HEK293 (cell line): ENCODE results near the gene SCYL1.

Experiments
- CTCF ChIA-PET: fragments of 350-600 bp; formaldehyde crosslinking; extraction: SDS; loops from one replicate; lab custom pipeline; 2021; ENCODE audit warnings: antibody characterized with exemption; lab: Yijun Ruan, JAX
- POLR2A ChIA-PET: fragments of 300-600 bp; formaldehyde crosslinking; extraction: SDS; loops from one replicate; lab custom pipeline; 2020; ENCODE audit warnings: antibody characterized with exemption, inconsistent platforms; lab: Yijun Ruan, JAX
- H3K27ac ChIP-seq: fragments of 200-500 bp; sonication (Bioruptor generic); 2 replicates; pipeline ENCODE4 v1.5.1; 2014; ENCODE audit warnings: low read depth, low read length, control low read depth, inconsistent platforms; ENCODE audit errors: extremely low read depth
- H3K36me3 ChIP-seq, 2 experiments: fragments of 200-500 bp in 1 of 2; sonication (Bioruptor generic) in 1 of 2; 1 replicate in 1 of 2; 2 replicates in 1 of 2; pipeline ENCODE4 v1.5.1; 2014 to 2017; ENCODE audit warnings: inconsistent platforms in 2 of 2, low read length in 2 of 2; ENCODE audit not compliant: control insufficient read depth in 2 of 2, insufficient read depth in 1 of 2
- H3K4me1 ChIP-seq: fragments of 200-500 bp; sonication (Bioruptor generic); 2 replicates; pipeline ENCODE4 v1.5.1; 2014; ENCODE audit warnings: mild to moderate bottlenecking, low read length, inconsistent platforms; ENCODE audit not compliant: control insufficient read depth, insufficient read depth
- H3K4me3 ChIP-seq: 2 replicates; pipeline ENCODE4 v1.5.1; 2011; ENCODE audit warnings: low read depth, mild to moderate bottlenecking, control low read depth, low read length, moderate library complexity
- H3K9me3 ChIP-seq: fragments of 200-500 bp; sonication (Bioruptor generic); 2 replicates; pipeline ENCODE4 v1.5.1; 2014; ENCODE audit warnings: low read depth, low read length, inconsistent platforms; ENCODE audit not compliant: control insufficient read depth, insufficient read depth
- BCL11A ChIP-seq: fragments of 450-650 bp; formaldehyde crosslinking; IDR thresholded peaks from 2 replicates; pipeline ENCODE4 v1.5.1; 2016; ENCODE audit warnings: low read depth, missing biosample characterization, missing genetic modification characterization
- ELK4 ChIP-seq: IDR thresholded peaks from 2 replicates; pipeline ENCODE4 v1.6.1; 2011; ENCODE audit warnings: mild to moderate bottlenecking, low read depth, low read length, borderline replicate concordance
- FEZF1 ChIP-seq: fragments of 450-650 bp; formaldehyde crosslinking; IDR thresholded peaks from 2 replicates; pipeline ENCODE4 v1.5.1; 2016; ENCODE audit warnings: missing biosample characterization, missing genetic modification characterization
- GLI4 ChIP-seq: fragments of 450-650 bp; formaldehyde crosslinking; IDR thresholded peaks from 2 replicates; pipeline ENCODE4 v1.5.1; 2016; ENCODE audit warnings: missing biosample characterization, missing genetic modification characterization
- HOXA7 ChIP-seq: sonication (generic); formaldehyde crosslinking; IDR thresholded peaks from 2 replicates; pipeline ENCODE4 v1.8.1; 2022; ENCODE audit warnings: missing genetic modification reagents, borderline replicate concordance
- INSM2 ChIP-seq: fragments of 450-650 bp; formaldehyde crosslinking; IDR thresholded peaks from 2 replicates; pipeline ENCODE4 v1.5.1; 2016; ENCODE audit warnings: missing biosample characterization, missing genetic modification characterization
- KLF1 ChIP-seq: fragments of 450-650 bp; formaldehyde crosslinking; IDR thresholded peaks from 2 replicates; pipeline ENCODE4 v1.5.1; 2016; ENCODE audit warnings: missing biosample characterization, missing genetic modification characterization
- SCRT1 ChIP-seq: fragments of 450-650 bp; formaldehyde crosslinking; IDR thresholded peaks from 2 replicates; pipeline ENCODE4 v1.5.1; 2016; ENCODE audit warnings: missing biosample characterization, missing genetic modification characterization, borderline replicate concordance
- SP7 ChIP-seq: fragments of 450-650 bp; formaldehyde crosslinking; IDR thresholded peaks from 2 replicates; pipeline ENCODE4 v1.5.1; 2016; ENCODE audit warnings: missing biosample characterization, missing genetic modification characterization
- ZBTB44 ChIP-seq: fragments of 450-650 bp; IDR thresholded peaks from 2 replicates; pipeline ENCODE4 v1.5.1; 2018; ENCODE audit warnings: missing biosample characterization, mild to moderate bottlenecking, missing genetic modification characterization
- ZBTB48 ChIP-seq: fragments of 450-650 bp; formaldehyde crosslinking; IDR thresholded peaks from 2 replicates; pipeline ENCODE4 v1.5.1; 2016; ENCODE audit warnings: missing biosample characterization, missing genetic modification characterization
- ZFP41 ChIP-seq: fragments of 450-650 bp; formaldehyde crosslinking; IDR thresholded peaks from 2 replicates; pipeline ENCODE4 v1.5.1; 2016; ENCODE audit warnings: missing biosample characterization, missing genetic modification characterization, borderline replicate concordance
- ZNF10 ChIP-seq: fragments of 450-650 bp; formaldehyde crosslinking; IDR thresholded peaks from 2 replicates; pipeline ENCODE4 v1.5.1; 2017; ENCODE audit warnings: missing biosample characterization, missing genetic modification characterization
- ZNF174 ChIP-seq: fragments of 450-650 bp; formaldehyde crosslinking; IDR thresholded peaks from 2 replicates; pipeline ENCODE4 v1.5.0; 2017; ENCODE audit warnings: missing biosample characterization, mild to moderate bottlenecking, missing genetic modification characterization
- ZNF239 ChIP-seq: fragments of 450-650 bp; formaldehyde crosslinking; IDR thresholded peaks from 2 replicates; pipeline ENCODE4 v1.5.1; 2016; ENCODE audit warnings: missing biosample characterization, missing genetic modification characterization
- ZNF24 ChIP-seq: fragments of 450-650 bp; formaldehyde crosslinking; IDR thresholded peaks from 2 replicates; pipeline ENCODE4 v1.5.1; 2016; ENCODE audit warnings: missing biosample characterization, missing genetic modification characterization
- ZNF280C ChIP-seq: fragments of 450-650 bp; formaldehyde crosslinking; IDR thresholded peaks from 2 replicates; pipeline ENCODE4 v1.5.1; 2016; ENCODE audit warnings: missing biosample characterization, missing genetic modification characterization
- ZNF324 ChIP-seq: fragments of 450-650 bp; formaldehyde crosslinking; IDR thresholded peaks from 2 replicates; pipeline ENCODE4 v1.5.1; 2016; ENCODE audit warnings: missing biosample characterization, missing genetic modification characterization
- ZNF514 ChIP-seq: fragments of 450-650 bp; formaldehyde crosslinking; IDR thresholded peaks from 2 replicates; pipeline ENCODE4 v1.5.1; 2016; ENCODE audit warnings: missing biosample characterization, missing genetic modification characterization
- ZNF558 ChIP-seq: fragments of 450-650 bp; formaldehyde crosslinking; IDR thresholded peaks from 2 replicates; pipeline ENCODE4 v1.5.1; 2016; ENCODE audit warnings: missing biosample characterization, missing genetic modification characterization
- ZNF600 ChIP-seq: fragments of 450-650 bp; formaldehyde crosslinking; IDR thresholded peaks from 2 replicates; pipeline ENCODE4 v1.5.1; 2016; ENCODE audit warnings: missing biosample characterization, missing genetic modification characterization
- ZNF621 ChIP-seq: fragments of 450-650 bp; formaldehyde crosslinking; IDR thresholded peaks from 2 replicates; pipeline ENCODE4 v1.5.1; 2017; ENCODE audit warnings: missing biosample characterization, missing genetic modification characterization
- ZNF768 ChIP-seq: fragments of 450-650 bp; formaldehyde crosslinking; IDR thresholded peaks from 2 replicates; pipeline ENCODE4 v1.5.1; 2018; ENCODE audit warnings: missing biosample characterization, mild to moderate bottlenecking, missing genetic modification characterization
- ZNF785 ChIP-seq: fragments of 450-650 bp; formaldehyde crosslinking; IDR thresholded peaks from 2 replicates; pipeline ENCODE4 v1.5.1; 2016; ENCODE audit warnings: missing biosample characterization, missing genetic modification characterization
- ZXDB ChIP-seq: fragments of 450-650 bp; formaldehyde crosslinking; IDR thresholded peaks from 2 replicates; pipeline ENCODE4 v1.5.1; 2016; ENCODE audit warnings: missing biosample characterization, missing genetic modification characterization

SCYL1 gene

GRCh38 chr11:65552388-65552951 lies 27.6 kb downstream of the SCYL1 start (continued):
- no peak for TF ChIP-seq INSM2 (tag by site-specific recombination)
- TF ChIP-seq BCL11A (tag by site-specific recombination) = peak; percentile 68
- no peak for TF ChIP-seq ZNF558
- TF ChIP-seq ZBTB48 = no peak
- TF ChIP-seq FEZF1 (tag by site-specific recombination) = no peak
- TF ChIP-seq HOXA7 (CRISPR knock-in tag) = no peak
- TF ChIP-seq ZNF768 (tag by site-specific recombination) = no peak
- no peak for TF ChIP-seq ZNF174 (tag by site-specific recombination)
- no peak for TF ChIP-seq ZNF239 (tag by site-specific recombination)

GRCh38 chr11:65553301-65554001 lies 28.6 kb downstream of the SCYL1 start:
- peaks cover 5 to 41% of the 10 kb centered on the region in 2 experiments; a peak in 2 of 3 replicates for H3K36me3 ChIP-seq
- H3K4me3 ChIP-seq = no peak overlapping the region
- no peak overlapping the region for H3K27ac ChIP-seq
- ChIA-PET POLR2A (interaction anchor here (2.1 kb wide), 1 partner anchor 13 kb away, joined by 7 read pairs; no protein-coding TSS in a partner anchor), CTCF (interaction anchor here (4.3 kb wide), 1 partner anchor 12 kb away, joined by 53 read pairs; no protein-coding TSS in a partner anchor)
- H3K4me1 ChIP-seq = no peaks in the 10 kb centered on the region; the same call in 1 of the 2 replicates
- no peaks in the 10 kb centered on the region for H3K9me3 ChIP-seq
- 0 out of 2 replicates have a peak, but pooled peaks have one; percentile 34 for TF ChIP-seq ZBTB44 (tag by site-specific recombination)
- TF ChIP-seq INSM2 (tag by site-specific recombination) = no peak
- TF ChIP-seq ZNF785 (tag by site-specific recombination) = no peak
- no peak for TF ChIP-seq ZNF280C (tag by site-specific recombination)
- TF ChIP-seq ZFP41 (tag by site-specific recombination) = no peak
- peak; percentile 59; the same call in 1 of the 2 replicates for TF ChIP-seq SCRT1
- TF ChIP-seq KLF1 = peak; percentile 90
- no peak for TF ChIP-seq GLI4
- TF ChIP-seq ZNF324 = no peak
- no peak for TF ChIP-seq ELK4
- no peak for TF ChIP-seq ZNF621
- no peak for TF ChIP-seq ZNF24 (tag by site-specific recombination)
- peak; percentile 80 for TF ChIP-seq ZNF10 (tag by site-specific recombination)
- no peak for TF ChIP-seq ZNF514 (tag by site-specific recombination)
- 0 out of 2 replicates have a peak, but pooled peaks have one; percentile 10 for TF ChIP-seq SP7 (tag by site-specific recombination)
- no peak for TF ChIP-seq ZNF174 (tag by site-specific recombination)
- TF ChIP-seq ZXDB (tag by site-specific recombination) = no peak
- peak; percentile 45; the same call in 1 of the 2 replicates for TF ChIP-seq ZNF600 (tag by site-specific recombination)
- no peak for TF ChIP-seq ZNF768 (tag by site-specific recombination)
